Effector CD4-positive, alpha-beta T cell (primary cell): ENCODE results near the gene OR10J1. TPM values are rescaled to one million over a fixed set of nuclear protein-coding genes. Genes with fewer than 3 reads are reported as not detected.
"Not testable (repeated sequence)": the region's sequence is repeated elsewhere in the genome, so short reads cannot be mapped to it uniquely, and the experiment has no call there.

Experiments
- DNase-seq: peaks from one replicate; pipeline ENCODE4 v3.0.0-alpha.2; 2020
- total RNA-seq: gene quantifications from one replicate; lab custom pipeline; 2026; lab: John Stamatoyannopoulos, UW

The OR10J1 gene
- total RNA-seq: not detected

DNA sequence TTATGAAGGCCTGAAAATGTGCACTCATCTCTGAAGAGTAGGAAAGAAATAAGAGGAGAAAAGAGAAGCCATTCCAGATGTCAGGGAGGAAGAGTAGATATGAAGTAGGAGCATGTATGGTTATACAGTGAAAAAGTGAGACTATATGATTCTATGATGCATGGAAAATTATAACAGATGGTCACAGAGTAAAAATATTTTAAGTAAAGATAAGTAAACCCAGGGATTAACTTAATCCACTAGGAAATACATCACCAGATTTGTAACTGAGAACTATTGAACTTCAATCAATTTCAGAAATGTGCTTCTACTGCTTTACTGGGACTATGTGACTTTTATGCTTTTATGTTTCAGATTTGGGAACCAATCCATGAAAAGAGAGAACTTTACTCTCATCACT, at the start of gene OR10J1:
TSS of gene OR10J1 (plus strand) at position 301 of the 400 bp plus-strand sequence. CDS start at position 371, 70 bp downstream.
- no peak for DNase-seq

GRCh38 chr1:159406821-159407220, 32.7 kb upstream of the OR10J1 start:
- no peak for DNase-seq

DNA sequence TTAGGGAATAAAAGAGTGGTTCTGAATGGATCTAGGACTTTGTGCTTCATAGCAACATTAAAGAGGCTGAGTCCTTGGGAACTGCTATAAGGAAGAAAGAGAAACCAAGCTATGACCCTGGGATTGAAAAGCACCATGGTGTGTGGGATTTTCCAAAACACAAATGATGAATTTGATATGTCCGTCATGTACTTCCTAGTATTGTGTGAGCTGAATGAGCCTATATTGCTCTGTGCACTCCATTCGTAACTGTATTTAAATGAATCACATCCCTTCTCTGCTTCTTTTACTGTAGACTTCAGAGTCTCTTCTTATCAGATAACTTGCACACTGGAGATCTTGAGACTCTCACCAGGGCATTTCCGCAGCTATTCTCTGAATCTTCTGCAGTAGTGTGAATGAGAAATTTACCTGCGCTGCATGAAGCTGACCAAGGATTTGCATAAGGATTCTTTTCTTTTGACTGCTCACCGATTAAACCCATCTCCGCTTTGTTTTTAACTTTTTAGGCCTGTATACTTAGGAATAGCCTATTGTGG, 30.6 kb upstream of the OR10J1 start:
- DNase-seq: no peak

DNA sequence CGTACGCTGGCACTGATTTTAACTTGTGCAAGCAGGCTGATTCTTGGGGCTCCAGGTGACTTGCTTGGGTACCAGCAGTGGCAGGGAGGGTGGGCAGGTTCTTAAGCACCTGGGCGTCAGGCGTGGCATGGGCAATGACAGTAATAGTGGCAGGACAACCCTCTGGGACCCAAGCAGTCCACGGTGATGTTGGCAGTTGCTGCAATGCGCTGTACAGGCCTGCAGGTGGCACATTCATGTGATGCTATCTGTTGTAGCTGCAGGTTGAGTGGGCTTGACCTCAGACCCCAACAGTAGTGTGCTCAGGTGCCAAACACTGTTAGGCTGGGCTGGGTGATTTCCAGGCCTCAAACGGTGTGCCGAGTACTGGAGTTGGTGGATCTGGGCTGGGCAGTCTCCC, 17.7 kb upstream of the OR10J1 start:
- no peak for DNase-seq

DNA sequence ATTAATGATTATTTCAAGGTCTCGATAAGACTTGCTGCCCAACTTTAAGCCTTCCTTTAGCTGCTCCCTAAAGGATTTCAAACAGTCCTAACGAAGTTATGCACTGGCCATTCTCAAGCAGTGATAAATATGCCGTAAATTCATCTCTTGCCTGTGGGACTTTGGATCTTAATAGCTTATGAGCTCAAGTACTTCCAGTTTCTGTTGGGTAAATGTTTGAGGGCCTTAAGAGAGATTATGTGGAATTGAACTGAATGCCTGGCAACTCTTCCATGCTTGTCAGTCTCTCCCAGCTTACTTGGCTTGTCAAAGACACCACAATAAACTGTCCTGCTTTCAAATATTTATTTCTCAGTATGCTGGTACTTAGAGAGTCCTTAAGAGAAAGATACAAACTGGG, 11.0 kb upstream of the OR10J1 start:
- DNase-seq: no peak

DNA sequence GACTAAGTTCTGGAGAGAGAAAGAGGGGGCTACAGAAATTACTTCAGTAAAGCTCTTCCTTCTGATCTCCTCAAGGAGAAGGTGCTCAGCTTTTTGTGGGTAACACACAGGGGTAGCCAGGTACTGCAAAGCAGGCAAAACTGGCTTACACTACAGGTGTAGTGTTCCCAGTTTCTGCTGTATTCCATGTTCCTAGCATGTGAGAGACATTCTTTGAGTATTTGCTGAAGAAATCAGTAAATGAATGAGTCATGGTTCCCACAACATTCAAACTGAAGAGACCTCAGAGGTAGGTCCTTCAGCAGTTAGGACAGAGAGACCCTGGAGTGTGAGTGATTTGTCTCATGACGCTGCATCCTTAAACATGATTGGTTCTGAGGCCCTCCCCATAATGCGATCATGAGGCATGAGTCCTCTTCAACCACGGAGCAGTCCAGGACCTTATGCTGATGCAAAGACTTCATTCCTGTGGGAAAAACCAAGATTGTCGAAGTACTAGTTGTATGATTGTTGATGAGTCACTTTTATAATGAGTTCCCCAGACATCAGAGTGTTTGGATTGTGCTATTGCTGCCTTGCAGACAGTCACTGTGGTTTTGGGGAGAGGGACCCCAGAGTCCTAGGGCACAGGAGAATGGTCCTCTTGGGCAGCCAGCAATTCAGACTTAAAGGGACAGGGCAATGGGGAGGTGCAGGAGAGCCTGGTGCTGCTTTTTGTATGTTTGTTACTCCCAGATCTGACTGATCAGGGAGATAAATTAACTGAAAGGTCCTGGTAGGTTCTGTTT, 10.3 kb upstream of the OR10J1 start:
- no peak for DNase-seq

DNA sequence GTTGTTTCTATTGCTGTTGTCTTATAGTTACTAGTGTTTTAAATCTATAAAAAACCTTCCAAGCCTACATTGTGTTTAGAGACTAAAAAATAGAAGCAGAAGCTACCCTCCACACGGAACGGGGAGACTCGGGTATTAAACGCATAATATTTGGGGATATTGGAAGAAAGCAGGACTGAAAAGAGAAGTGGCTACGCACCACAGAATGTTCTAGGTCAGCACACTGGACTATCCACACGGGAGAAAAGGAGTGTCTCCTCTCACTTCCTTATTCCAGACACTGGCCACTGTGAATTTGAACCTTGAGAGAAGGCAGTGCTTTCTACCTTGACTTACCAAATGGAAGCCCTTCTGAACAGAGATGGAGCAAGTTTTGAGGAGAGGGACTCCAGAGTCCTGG, 8.5 kb upstream of the OR10J1 start:
- DNase-seq: no peak

- DNase-seq: no peak
These were observed 7.6 kb upstream of the OR10J1 start, which contains the start of gene OR10J4 for GRCh38 chr1:159431904-159432303. Gene OR10J4 (plus strand): TSS chr1:159432204.

- no peak for DNase-seq
These were observed 3.1 kb upstream of the OR10J1 start for GRCh38 chr1:159436469-159436868.

GRCh38 chr1:159441360-159441759, 1.8 kb downstream of the OR10J1 start:
- no peak for DNase-seq

GRCh38 chr1:159442428-159442827, 2.9 kb downstream of the OR10J1 start:
- no peak for DNase-seq

- DNase-seq: no peak
These were observed 3.7 kb downstream of the OR10J1 start for GRCh38 chr1:159443066-159443750.

GRCh38 chr1:159444511-159444910, 5.0 kb downstream of the OR10J1 start:
- no peak for DNase-seq

DNA sequence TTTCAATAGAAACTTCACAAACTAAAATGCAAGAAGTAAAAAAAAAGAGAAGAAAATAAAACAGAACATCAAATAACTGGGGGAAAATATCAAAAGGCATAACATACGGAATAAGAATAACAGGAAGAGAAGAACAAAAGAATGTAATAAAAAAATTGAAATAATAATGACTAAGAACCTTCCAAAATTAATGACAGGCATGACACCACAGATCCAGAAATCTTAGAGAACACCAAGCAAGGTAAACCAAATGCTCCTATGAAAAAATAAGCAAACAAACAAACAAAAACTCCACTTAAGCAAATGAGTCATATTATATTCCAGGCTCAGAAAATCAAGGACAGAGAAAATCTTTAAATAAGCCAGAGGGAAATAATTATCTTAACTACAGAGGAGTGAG, 8.7 kb downstream of the OR10J1 start:
- no peak for DNase-seq

DNA sequence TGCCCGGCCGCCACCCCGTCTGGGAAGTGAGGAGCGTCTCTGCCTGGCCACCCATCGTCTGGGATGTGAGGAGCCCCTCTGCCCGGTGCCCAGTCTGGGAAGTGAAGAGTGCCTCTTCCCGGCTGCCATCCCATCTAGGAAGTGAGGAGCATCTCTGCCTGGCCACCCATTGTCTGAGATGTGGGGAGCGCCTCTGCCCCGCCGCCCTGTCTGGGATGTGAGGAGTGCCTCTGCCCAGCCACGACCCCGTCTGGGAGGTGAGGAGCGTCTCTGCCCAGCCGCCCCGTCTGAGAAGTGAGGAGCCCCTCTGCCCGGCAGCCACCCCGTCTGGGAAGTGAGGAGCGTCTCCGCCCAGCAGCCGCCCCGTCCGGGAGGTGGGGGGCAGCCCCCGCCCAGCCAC, 10.1 kb downstream of the OR10J1 start:
- not testable (repeated sequence) for DNase-seq

DNA sequence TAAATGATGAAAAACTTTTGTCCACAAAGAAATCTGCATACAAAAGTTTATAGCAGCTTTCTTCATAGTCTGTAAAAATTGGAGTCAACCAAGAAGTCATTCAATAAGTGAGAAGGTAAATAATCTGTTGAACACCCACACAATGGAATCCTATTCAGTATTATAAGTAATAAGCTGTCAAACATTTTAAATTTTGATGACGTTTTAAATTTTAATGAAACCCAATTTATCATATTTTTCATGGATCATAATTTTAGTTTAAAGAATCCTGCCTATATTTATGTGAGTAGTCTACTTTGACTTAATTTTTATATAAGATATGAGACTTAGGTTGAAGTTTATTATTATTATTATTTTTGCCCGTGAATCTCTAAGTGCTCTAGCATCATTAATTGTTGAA, 20.0 kb downstream of the OR10J1 start:
- DNase-seq: no peak

- DNase-seq: no peak
These were observed 25.7 kb downstream of the OR10J1 start for GRCh38 chr1:159465191-159465603.

DNA sequence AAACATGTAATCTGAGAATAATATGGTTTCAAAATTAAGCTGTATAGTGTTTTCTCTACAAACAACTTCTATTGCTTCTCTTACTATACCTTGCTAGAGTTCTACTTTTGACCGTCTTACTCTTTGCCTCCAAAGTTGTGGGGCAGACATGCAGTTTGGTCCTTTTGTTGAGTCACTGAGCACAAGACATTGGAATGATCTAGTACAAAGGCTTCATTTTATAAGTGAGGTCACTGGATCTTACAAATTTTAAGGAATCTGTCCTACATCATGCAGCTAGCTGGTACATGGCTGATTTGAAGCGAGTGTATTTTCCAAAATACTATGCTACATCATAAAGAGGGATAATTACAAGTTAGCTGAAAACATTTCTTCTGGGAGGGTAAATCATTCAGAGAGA, 28.8 kb downstream of the OR10J1 start:
- no peak for DNase-seq

- DNase-seq: no peak
These were observed 30.5 kb downstream of the OR10J1 start for GRCh38 chr1:159469921-159470533.

DNA sequence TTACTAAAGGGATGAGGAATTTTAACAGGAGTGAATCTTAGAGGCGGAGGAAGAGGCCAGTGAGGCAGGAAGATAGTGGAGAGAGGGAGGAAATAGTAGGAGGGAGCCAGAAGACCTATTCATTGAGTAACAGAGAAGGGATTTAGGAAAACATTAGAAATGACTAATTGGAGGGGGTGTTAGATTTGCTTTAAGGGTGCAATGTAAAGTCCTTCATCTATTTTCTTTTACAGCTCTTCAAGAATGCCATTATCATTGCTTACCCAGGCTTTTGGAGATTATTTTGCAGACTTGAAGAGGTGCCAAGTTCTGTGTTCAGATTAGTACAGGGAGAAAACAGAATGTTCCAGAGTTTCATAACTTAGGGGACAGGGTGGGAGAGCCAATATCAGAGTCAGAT, 33.8 kb downstream of the OR10J1 start:
- DNase-seq: no peak

GRCh38 chr1:159474926-159475325, 35.4 kb downstream of the OR10J1 start:
- no peak for DNase-seq

GRCh38 chr1:159483501-159483900, 44.0 kb downstream of the OR10J1 start:
- DNase-seq: no peak
